Gastroesophageal sphincter (tissue), 3 donors: ENCODE results near the gene NRXN3.

Source experiments
- CTCF ChIP-seq, 4 experiments: fragments of 200-600 bp in 2 of 4; fragments of 450-650 bp in 2 of 4; sonication (generic) in 1 of 4; IDR thresholded peaks; one replicate each; pipeline ENCODE4 v1.5.1; 2017 to 2019; ENCODE audit warnings: antibody characterized with exemption in 4 of 4, mild to moderate bottlenecking in 2 of 4, moderate library complexity in 2 of 4
- EP300 ChIP-seq: sonication (generic); formaldehyde crosslinking; IDR thresholded peaks from one replicate; pipeline ENCODE4 v1.6.1; 2017; ENCODE audit warnings: antibody characterized with exemption, mild to moderate bottlenecking
- POLR2AphosphoS5 ChIP-seq: sonication (generic); formaldehyde crosslinking; IDR thresholded peaks from one replicate; pipeline ENCODE4 v1.6.1; 2017; ENCODE audit warnings: antibody characterized with exemption

GRCh38 chr14:79605849-79606248 is 1435.7 kb downstream of the NRXN3 start:
- TF ChIP-seq POLR2AphosphoS5 (no peak), CTCF (IDR thresholded peaks at IDR 0.05) (no peak), EP300 (no peak)
